NCI-H187 treated with DMSO at 0.1 percent for 48 hours (cell line): ENCODE results near the gene HOXB2.

ENCODE experiments used
- DNase-seq: peaks from one replicate; lab custom pipeline; 2025; lab: John Stamatoyannopoulos, UW

Gene HOXB2

GRCh38 chr17:48545022-48545375, at the start of gene HOXB2:
HOXB2 (minus strand) TSS chr17:48545109; CDS start chr17:48544911, 198 bp downstream.
- DNase-seq, result no peak

DNA sequence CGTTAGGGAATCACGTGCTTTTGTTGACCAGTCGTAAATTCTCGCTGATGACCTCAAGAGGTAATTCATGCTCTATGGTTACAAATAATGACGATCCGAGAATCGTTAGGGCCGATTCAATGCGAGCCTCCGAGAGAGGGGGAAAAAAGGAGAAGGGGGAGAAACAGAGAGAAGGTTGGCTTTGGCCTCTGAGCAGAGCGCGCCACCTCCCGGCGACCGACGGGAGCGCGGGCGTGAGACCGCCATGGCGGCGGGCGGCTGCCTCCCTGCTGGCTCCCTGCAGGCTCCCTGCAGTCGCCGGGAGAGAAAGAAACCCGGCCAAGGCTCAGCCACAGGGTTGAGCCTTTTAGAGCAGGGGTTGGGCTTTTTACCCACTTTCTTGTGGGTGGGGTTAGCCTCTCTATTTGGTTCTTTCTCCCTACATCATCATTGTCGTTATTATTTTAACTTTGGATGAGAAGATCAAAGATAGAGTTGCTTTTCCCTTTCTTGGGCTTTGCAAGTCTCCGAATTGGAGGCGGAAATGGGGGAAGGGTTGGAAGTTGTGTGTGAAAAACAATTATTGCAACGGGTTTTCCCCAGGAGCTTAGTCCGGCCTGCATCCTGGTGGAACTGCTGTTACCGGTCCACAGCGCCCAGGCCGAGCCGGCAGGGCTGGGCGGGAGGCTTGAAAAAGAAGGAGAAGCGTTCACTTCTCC, 49.1 kb upstream of the HOXB2 start:
- peak; percentile 94 for DNase-seq

DNA sequence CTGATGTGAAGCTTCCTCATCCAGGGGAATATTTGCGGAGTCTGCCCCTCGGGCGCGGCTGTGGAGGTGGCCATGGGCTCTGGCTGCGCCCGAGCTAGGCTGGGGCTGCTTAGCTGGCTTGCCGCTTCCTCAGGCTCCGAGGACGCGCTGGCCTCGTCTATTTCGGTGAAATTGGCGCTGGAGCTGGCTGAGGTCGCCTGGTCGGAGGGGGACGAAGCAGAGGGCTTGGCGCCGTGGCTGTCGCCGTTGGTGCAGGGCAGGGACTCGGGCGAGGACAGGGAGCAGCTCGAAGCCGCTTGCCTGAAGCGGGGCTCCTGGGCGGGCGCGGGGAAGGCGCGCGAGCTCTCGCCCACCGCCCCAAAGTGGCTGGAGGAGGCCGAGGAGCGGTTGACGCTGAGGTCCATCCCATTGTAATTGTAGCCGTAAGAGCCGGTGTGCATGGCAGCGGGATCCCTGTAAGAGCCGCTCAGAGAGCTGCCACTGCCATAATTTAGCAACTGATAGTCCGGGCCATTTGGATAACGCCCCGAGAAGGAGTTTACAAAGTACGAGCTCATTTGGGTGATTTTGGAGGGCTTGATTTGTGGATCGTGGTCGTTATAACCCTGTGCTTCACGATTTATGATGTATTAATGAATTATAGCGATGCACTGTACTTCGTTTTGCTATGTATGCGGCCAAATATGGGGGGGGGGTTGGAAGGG, 48.4 kb upstream of the HOXB2 start, which contains the start of gene HOXB5:
Gene HOXB5 (minus strand): TSS at position 654 of the 704 bp plus-strand sequence. CDS start 97 bp downstream, at position 557.
- DNase-seq, result no peak

GRCh38 chr17:48592577-48592976, 47.7 kb upstream of the HOXB2 start:
- DNase-seq, result no peak

GRCh38 chr17:48592057-48592514, 47.2 kb upstream of the HOXB2 start:
- DNase-seq, result no peak

DNA sequence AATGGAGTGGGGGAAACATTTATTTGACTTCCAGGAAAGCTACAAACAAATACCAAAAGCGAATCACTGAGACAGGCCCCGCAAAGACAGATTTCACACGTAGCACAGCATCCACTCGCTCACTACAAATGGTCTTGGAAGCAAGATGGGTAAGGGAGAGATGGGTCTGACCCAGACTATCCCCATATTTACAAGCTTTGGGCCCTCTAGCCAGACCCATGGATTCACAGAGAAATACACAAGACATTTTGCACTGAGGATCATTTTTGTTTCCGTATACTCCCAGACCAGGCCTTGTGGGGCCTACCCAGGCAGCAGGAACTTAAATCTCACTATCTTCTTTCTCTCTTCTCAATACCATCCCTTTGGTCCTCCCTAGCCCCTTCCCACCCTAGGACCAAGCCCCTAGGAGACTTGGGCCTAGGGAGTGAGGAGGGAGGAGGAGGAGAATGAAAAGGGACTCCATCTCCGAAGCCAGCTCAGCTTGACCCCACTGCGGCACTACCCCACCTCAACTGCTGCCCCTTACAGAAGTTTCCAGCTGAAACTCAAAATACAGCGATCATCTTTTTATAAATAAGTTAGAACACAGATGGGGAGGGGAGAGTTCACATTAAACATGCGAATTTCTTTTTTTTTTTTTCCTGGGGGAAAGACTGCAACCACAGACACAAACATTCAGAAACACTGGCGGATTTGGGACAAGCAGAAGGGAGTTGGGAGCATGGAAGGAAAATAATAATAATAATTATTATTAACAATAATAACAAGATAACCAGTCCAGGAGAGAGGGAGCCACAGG, 46.5 kb upstream of the HOXB2 start:
- DNase-seq, result no peak

- DNase-seq, result no peak
Measured at GRCh38 chr17:48590607-48591161, 45.8 kb upstream of the HOXB2 start.

GRCh38 chr17:48589831-48590606, 45.1 kb upstream of the HOXB2 start, which contains the start of gene HOXB3:
HOXB3 (minus strand) TSS chr17:48590241; CDS start chr17:48552474, 37,767 bp downstream.
- DNase-seq, result no peak

DNA sequence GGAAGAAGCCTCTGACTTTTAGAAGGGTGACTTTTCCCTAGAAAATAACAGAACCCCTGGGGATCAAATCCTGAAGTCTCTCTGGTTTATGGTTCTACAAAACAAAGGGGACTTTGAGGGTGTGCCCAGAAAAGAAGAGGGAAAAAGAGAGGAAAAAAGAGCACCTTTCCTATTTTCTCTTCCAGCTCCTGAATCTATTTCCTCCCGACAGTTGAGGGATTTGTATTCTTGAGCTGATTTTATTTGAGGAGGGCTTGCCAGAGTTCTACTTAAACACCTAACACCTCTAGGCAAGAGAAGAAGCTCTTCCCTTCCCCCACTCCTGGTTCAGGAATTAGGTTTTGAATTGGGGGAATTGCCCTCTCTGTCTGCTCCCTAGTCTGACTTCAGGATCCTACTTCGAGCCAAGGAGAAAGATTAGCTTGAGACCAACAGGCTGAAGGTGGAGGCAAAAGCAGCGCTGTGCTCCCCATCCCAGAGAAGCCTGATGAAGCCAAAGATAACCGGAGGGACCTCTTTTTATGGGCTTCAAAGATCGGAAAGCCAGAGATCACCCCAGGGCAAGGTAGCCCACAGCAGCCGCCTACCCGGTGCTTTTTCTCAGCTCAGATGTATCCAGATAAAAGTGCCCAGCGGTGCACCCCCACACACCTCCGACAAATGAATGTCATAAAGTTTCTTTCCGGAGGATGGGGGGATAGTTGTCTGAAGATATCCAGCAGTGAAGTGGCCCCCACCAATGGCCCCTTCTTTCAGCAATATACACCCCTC, 44.3 kb upstream of the HOXB2 start:
- DNase-seq, result no peak

GRCh38 chr17:48588528-48588927, 43.6 kb upstream of the HOXB2 start:
- no peak for DNase-seq

- no peak for DNase-seq
Measured at GRCh38 chr17:48588074-48588415, 43.1 kb upstream of the HOXB2 start.

DNA sequence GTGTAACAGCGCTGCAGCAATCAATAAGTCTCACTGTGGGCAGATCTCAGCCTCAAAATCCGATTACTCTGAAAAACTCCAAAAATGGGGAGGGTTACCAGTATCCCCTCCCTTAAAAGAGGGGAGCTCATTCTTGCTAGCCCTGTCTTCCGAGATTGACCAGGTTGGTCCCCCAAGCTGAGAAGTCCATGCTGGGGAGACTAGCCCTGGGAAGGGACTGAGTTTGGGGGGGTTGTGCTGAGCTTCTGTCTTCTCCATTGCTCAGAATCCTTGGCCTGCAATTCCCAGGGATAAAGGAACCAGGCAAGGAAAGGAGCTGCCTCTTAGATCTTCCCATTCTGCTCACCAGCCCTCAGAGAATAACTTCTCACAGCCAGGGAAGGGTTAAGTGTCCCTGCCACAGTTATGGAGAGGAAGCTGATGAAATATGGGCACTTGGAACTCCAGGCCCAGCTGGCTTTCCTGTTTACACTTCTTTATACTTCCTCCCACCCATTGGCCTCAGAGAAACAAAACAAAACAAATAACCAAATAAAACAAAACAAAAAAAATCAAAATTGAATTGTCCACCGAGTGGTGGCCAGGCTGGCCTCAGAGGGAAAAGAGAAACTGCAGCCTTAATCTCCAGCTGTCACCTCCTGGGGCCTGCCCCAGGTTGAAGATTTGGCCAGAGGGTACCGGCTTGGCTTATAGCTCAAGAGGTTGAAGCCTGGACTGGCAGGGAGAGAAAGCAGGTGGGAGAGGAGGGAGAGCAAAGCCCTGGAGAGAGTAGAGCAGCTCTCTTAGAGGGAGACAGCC, 42.6 kb upstream of the HOXB2 start:
- peak; percentile 84 for DNase-seq

- no peak for DNase-seq
Measured at GRCh38 chr17:48586355-48587258, 41.7 kb upstream of the HOXB2 start.

GRCh38 chr17:48584223-48584741, 39.4 kb upstream of the HOXB2 start:
- DNase-seq, result no peak

GRCh38 chr17:48583708-48584222, 38.9 kb upstream of the HOXB2 start:
- DNase-seq, result no peak

- DNase-seq, result no peak
Measured at GRCh38 chr17:48582750-48583069, 37.8 kb upstream of the HOXB2 start.

DNA sequence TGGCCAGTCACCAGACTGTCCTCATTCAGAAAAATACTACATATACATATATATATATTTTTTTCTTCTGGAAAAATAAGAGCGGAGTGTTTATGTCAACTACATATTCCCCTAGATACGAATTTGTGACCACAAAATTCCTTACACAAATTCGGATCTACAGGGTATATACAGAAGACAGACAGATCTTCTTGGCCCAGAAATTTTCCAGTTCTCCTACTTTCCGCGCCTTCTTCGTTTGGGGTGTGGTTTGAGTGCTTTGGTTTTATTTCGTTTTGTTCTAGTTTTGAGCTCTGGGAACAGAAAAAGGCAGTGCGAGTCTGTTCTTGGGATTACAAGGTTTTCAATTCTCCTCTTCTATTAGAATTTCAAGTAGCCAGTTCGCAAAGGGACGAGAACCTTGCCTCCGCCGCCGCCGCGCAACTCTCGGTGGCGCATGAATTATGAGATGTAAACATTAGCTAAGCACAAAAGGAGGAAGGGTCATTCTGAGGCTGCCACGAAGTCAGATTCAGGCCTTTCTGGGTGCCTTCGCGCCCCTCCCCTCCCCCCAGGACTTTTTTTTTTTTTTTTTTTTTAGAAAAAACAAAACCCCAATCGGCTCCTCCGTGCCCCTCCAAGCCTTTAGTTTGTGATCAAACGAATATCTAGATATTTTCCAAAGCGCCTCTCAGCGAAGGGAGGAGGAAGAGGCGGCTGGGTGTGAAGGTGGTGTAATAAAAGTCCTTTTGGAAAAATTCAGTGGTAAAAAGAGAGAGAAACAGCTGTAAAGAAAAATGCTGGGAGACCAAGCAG, 35.0 kb upstream of the HOXB2 start:
- DNase-seq, result no peak

GRCh38 chr17:48579471-48579759, 34.5 kb upstream of the HOXB2 start:
- no peak for DNase-seq
